H1 (cell line): ENCODE measurements around the gene PRSS8.

ENCODE experiments used
- CHD1 ChIP-seq: IDR thresholded peaks from 2 replicates; pipeline ENCODE4 v1.6.1; 2012; ENCODE audit warnings: low read depth, low read length, improper control_type of control experiment
- FOSL1 ChIP-seq: IDR thresholded peaks from 2 replicates; pipeline ENCODE4 v1.6.1; 2011; ENCODE audit warnings: mild to moderate bottlenecking, low read depth, low read length, moderate library complexity; ENCODE audit not compliant: insufficient read depth
- POLR2AphosphoS5 ChIP-seq: IDR thresholded peaks from 2 replicates; pipeline ENCODE4 v1.6.1; 2011; ENCODE audit warnings: low read depth, low read length
- RAD21 ChIP-seq, 2 experiments: IDR thresholded peaks in 1 of 2; conservative IDR thresholded peaks in 1 of 2; 2 replicates each; pipeline ENCODE4 v1.6.1; 2011; ENCODE audit warnings: low read depth in 2 of 2, low read length in 2 of 2, improper control_type of control experiment in 1 of 2, inconsistent platforms in 1 of 2, mild to moderate bottlenecking in 1 of 2, moderate library complexity in 1 of 2
- TF ChIP-seq, protein P1 (sequence below), 3 experiments: IDR thresholded peaks; 1 replicate in 2 of 3; 2 replicates in 1 of 3; pipeline versions ENCODE4 v1.5.1 to v1.6.1; 2011; ENCODE audit warnings: low read length in 3 of 3, mild to moderate bottlenecking in 3 of 3, inconsistent platforms in 2 of 3, low read depth in 1 of 3, moderate library complexity in 1 of 3; ENCODE audit not compliant: insufficient read depth in 1 of 3; ENCODE audit errors: control extremely low read depth in 1 of 3
- TF ChIP-seq, protein P2 (sequence below): IDR thresholded peaks from 2 replicates; pipeline ENCODE4 v1.6.1; 2012; ENCODE audit warnings: low read length, inconsistent platforms

DNA sequence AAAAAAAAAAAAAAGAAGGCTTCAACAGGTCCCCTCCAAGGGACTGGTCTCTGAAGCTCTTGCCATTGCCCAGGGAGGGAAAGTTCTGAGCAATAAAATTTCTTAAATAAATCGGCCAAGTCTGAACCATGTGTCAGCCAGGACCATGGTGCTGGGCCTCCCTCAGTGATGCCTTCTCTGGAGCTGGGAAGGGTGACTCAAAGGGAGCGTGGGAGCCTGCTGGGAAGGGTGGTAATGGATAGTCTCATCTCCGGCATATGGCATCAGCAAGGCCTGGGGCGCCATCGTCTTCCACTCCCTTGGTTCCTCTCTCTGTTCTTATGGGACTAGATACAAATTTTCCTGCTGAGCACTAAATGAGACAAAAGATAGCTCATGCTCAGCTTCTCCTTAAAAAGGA, 43.2 kb downstream of the PRSS8 start:
- no peak for TF ChIP-seq FOSL1
- TF ChIP-seq, protein P1, sequence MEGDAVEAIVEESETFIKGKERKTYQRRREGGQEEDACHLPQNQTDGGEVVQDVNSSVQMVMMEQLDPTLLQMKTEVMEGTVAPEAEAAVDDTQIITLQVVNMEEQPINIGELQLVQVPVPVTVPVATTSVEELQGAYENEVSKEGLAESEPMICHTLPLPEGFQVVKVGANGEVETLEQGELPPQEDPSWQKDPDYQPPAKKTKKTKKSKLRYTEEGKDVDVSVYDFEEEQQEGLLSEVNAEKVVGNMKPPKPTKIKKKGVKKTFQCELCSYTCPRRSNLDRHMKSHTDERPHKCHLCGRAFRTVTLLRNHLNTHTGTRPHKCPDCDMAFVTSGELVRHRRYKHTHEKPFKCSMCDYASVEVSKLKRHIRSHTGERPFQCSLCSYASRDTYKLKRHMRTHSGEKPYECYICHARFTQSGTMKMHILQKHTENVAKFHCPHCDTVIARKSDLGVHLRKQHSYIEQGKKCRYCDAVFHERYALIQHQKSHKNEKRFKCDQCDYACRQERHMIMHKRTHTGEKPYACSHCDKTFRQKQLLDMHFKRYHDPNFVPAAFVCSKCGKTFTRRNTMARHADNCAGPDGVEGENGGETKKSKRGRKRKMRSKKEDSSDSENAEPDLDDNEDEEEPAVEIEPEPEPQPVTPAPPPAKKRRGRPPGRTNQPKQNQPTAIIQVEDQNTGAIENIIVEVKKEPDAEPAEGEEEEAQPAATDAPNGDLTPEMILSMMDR (IDR thresholded peaks at IDR 0.05; ENCODE audit: control extremely low read depth in 1 of 3, insufficient read depth in 1 of 3, low read depth in 1 of 3, low read length in 3 of 3) = no peak
- no peak for TF ChIP-seq POLR2AphosphoS5
- TF ChIP-seq, protein P2, sequence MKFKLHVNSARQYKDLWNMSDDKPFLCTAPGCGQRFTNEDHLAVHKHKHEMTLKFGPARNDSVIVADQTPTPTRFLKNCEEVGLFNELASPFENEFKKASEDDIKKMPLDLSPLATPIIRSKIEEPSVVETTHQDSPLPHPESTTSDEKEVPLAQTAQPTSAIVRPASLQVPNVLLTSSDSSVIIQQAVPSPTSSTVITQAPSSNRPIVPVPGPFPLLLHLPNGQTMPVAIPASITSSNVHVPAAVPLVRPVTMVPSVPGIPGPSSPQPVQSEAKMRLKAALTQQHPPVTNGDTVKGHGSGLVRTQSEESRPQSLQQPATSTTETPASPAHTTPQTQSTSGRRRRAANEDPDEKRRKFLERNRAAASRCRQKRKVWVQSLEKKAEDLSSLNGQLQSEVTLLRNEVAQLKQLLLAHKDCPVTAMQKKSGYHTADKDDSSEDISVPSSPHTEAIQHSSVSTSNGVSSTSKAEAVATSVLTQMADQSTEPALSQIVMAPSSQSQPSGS = no peak
- TF ChIP-seq CHD1 = no peak
- TF ChIP-seq RAD21 (IDR thresholded peaks at IDR 0.05 in 1 of 2, conservative IDR thresholded peaks at IDR 0.05 in 1 of 2; ENCODE audit: low read depth in 2 of 2, low read length in 2 of 2) = no peak
